Measurements from ENCODE around the gene PISD. TPM values are rescaled to one million over a fixed set of nuclear protein-coding genes. Genes with fewer than 3 reads are reported as not detected.

The PISD gene
- total and polyA plus RNA-seq, 2 donors (not counting 3 experiments of a cell fraction or from before 2014, with no cell fraction given): 53.4 to 58.0 TPM

- Histone ChIP-seq H3K36me3 (ENCODE audit: control insufficient read depth in 2 of 2, extremely low read depth in 1 of 2, insufficient read depth in 2 of 2, low read length in 2 of 2) (peaks cover 0 to 5% of the 10 kb centered on the region in 2 experiments), H3K9ac (replicated peaks; ENCODE audit: extremely low read depth, insufficient read depth, low read length) (no peak overlapping the region), H3K27ac (ENCODE audit: insufficient read depth, low read depth, low read length) (no peak overlapping the region), H3K79me2 (ENCODE audit: control insufficient read depth, insufficient read depth, low read length) (no peaks in the 10 kb centered on the region), H3K4me1 (ENCODE audit: control insufficient read depth, extremely low read depth, insufficient read depth, low read length) (peaks cover 4% of the 10 kb centered on the region), H4K20me1 (replicated peaks; ENCODE audit: control insufficient read depth, extremely low read depth, insufficient read depth, low read length) (no peaks in the 10 kb centered on the region), H3K4me2 (ENCODE audit: insufficient read depth, low read length) (no peak overlapping the region), H2AFZ (ENCODE audit: low read depth, low read length) (no peak overlapping the region), H3K9me1 (replicated peaks; ENCODE audit: control insufficient read depth, extremely low read depth, insufficient read depth, low read length) (no peaks in the 10 kb centered on the region), H3K9me3 (replicated peaks; ENCODE audit: control insufficient read depth, insufficient read depth, low read length) (no peaks in the 10 kb centered on the region), H3K4me3 (replicated peaks in 1 of 3; ENCODE audit: insufficient read depth in 1 of 3, low read depth in 1 of 3, low read length in 3 of 3) (no peak overlapping the region), H3K27me3 (ENCODE audit: control insufficient read depth in 2 of 2, insufficient read depth in 2 of 2, low read length in 2 of 2) (no peaks in the 10 kb centered on the region)
- no peak for TF ChIP-seq FOS (IDR thresholded peaks at IDR 0.05; ENCODE audit: borderline replicate concordance, insufficient read depth, low read length)
- TF ChIP-seq POLR2A (IDR thresholded peaks at IDR 0.05; ENCODE audit: low read depth, low read length): no peak
- TF ChIP-seq MYC (IDR thresholded peaks at IDR 0.05; ENCODE audit: low read depth, low read length): no peak
- no peak for TF ChIP-seq CTCF (IDR thresholded peaks at IDR 0.05; ENCODE audit: extremely low read depth in 1 of 2, insufficient read depth in 1 of 2, low read depth in 1 of 2, low read length in 2 of 2)
- no peak for TF ChIP-seq GATA2 (IDR thresholded peaks at IDR 0.05; ENCODE audit: insufficient read depth, insufficient read length, low read depth, low read length)
- TF ChIP-seq POLR2AphosphoS5 (IDR thresholded peaks at IDR 0.05; ENCODE audit: insufficient read depth, low read depth, low read length): no peak
- TF ChIP-seq JUN (IDR thresholded peaks at IDR 0.05; ENCODE audit: borderline replicate concordance, insufficient read depth, insufficient read length, low read depth): no peak
- TF ChIP-seq EZH2 (IDR thresholded peaks at IDR 0.05; ENCODE audit: borderline replicate concordance, low read depth, low read length, severe bottlenecking): no peak
- TF ChIP-seq, protein P1, sequence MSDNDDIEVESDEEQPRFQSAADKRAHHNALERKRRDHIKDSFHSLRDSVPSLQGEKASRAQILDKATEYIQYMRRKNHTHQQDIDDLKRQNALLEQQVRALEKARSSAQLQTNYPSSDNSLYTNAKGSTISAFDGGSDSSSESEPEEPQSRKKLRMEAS (IDR thresholded peaks at IDR 0.05; ENCODE audit: insufficient read depth, insufficient read length): no peak
- intact Hi-C loops (cut with micrococcal nuclease): loop anchor here (5.0 kb wide), 1 partner anchor 74 kb away; the partner anchor contains the start of genes DEPDC5 and PRR14L
- no peak for FAIRE-seq
- BruUV-seq (replicated peaks): no TSS peak
- ChIA-PET CTCF (no interaction called here), POLR2A (no interaction called here)
- DNase-seq (ENCODE audit: low read depth, low spot score): no peak
- dilution Hi-C loops (cut with MboI; ENCODE audit: extremely low pct_ligation_motif_present, low sequenced_read_pairs): no loop called here
These were observed 16.7 kb upstream of the PISD start for GRCh38 chr22:31678748-31679147.
